H1 (cell line): ENCODE measurements around the gene TMEM181. TPM values are rescaled to one million over a fixed set of nuclear protein-coding genes. Genes with fewer than 3 reads are reported as not detected.

ENCODE experiments used
- CTCF ChIA-PET: fragments of 300-600 bp; sonication (Branson Sonifier 250); formaldehyde crosslinking; loops from one replicate; lab custom pipeline; 2021; ENCODE audit not compliant: partially characterized antibody; lab: Charles Lee
- POLR2A ChIA-PET: fragments of 300-600 bp; sonication (Branson Sonifier 250); formaldehyde crosslinking; loops from one replicate; lab custom pipeline; 2021; ENCODE audit warnings: inconsistent platforms; ENCODE audit not compliant: partially characterized antibody; lab: Charles Lee
- DNase-seq, 2 experiments: peaks; one replicate each; pipeline versions ENCODE4 v3.0.0 to v3.0.0-alpha.2; 2010 to 2022; ENCODE audit warnings: low spot score in 2 of 2, low read depth in 1 of 2, mixed read lengths in 1 of 2
- FAIRE-seq: peaks from 2 replicates; lab custom pipeline; 2011; peaks lifted over from hg19 to GRCh38; lab: Jason Lieb, UNC
- H2AFZ ChIP-seq: 2 replicates; pipeline ENCODE4 v1.8.1; 2012; ENCODE audit warnings: low read length, inconsistent platforms
- H2AK5ac ChIP-seq: 2 replicates; pipeline ENCODE4 v1.6.1; 2013; ENCODE audit warnings: low read depth, low read length
- H2BK120ac ChIP-seq: replicated peaks from 2 replicates; pipeline ENCODE3; 2013; ENCODE audit warnings: low read depth, low read length, inconsistent platforms
- H2BK12ac ChIP-seq: 2 replicates; pipeline ENCODE4 v1.6.1; 2013; ENCODE audit warnings: low read depth, low read length
- H2BK15ac ChIP-seq: 2 replicates; pipeline ENCODE4 v1.6.1; 2013; ENCODE audit warnings: low read length
- H2BK20ac ChIP-seq: 2 replicates; pipeline ENCODE4 v1.6.1; 2013; ENCODE audit warnings: low read length
- H2BK5ac ChIP-seq: 2 replicates; pipeline ENCODE4 v1.6.1; 2013; ENCODE audit warnings: low read depth, low read length
- H3K14ac ChIP-seq: 2 replicates; pipeline ENCODE4 v1.6.1; 2013; ENCODE audit warnings: inconsistent platforms; ENCODE audit not compliant: insufficient read length
- H3K18ac ChIP-seq: 2 replicates; pipeline ENCODE4 v1.6.1; 2013; ENCODE audit warnings: low read length; ENCODE audit errors: extremely low read depth
- H3K23ac ChIP-seq: 2 replicates; pipeline ENCODE4 v1.6.1; 2013; ENCODE audit warnings: inconsistent platforms; ENCODE audit not compliant: insufficient read length
- H3K23me2 ChIP-seq: 2 replicates; pipeline ENCODE4 v1.6.1; 2013; ENCODE audit warnings: low read depth, low read length
- H3K27ac ChIP-seq: 2 replicates; pipeline ENCODE4 v1.6.1; 2011; ENCODE audit warnings: low read depth, low read length, inconsistent platforms
- H3K27me3 ChIP-seq, 4 experiments: replicated peaks in 1 of 4; 1 replicate in 1 of 4; 2 replicates in 3 of 4; pipeline versions ENCODE4 v1.6.1 to v1.8.1; 2011 to 2013; ENCODE audit warnings: low read length in 3 of 4, mild to moderate bottlenecking in 3 of 4, inconsistent platforms in 2 of 4, mixed read lengths in 2 of 4, moderate library complexity in 1 of 4; ENCODE audit not compliant: control insufficient read depth in 3 of 4, insufficient read depth in 3 of 4; ENCODE audit errors: extremely low read depth in 1 of 4
- H3K36me3 ChIP-seq, 4 experiments: 2 replicates each; pipeline versions ENCODE4 v1.6.1 to v1.8.1; 2011 to 2013; ENCODE audit warnings: mild to moderate bottlenecking in 4 of 4, low read length in 3 of 4, moderate library complexity in 2 of 4, control low read depth in 1 of 4, inconsistent platforms in 1 of 4; ENCODE audit not compliant: insufficient read depth in 4 of 4, control insufficient read depth in 2 of 4
- H3K4ac ChIP-seq: replicated peaks from 2 replicates; pipeline ENCODE3; 2013; ENCODE audit warnings: low read length, low read depth, mixed read lengths, inconsistent platforms; ENCODE audit not compliant: insufficient read length
- H3K4me1 ChIP-seq, 4 experiments: replicated peaks in 1 of 4; 1 replicate in 1 of 4; 2 replicates in 3 of 4; pipeline versions ENCODE4 v1.6.1 to v1.8.1; 2011 to 2013; ENCODE audit warnings: low read length in 3 of 4, inconsistent platforms in 2 of 4, mixed read lengths in 1 of 4; ENCODE audit not compliant: insufficient read depth in 4 of 4, control insufficient read depth in 3 of 4
- H3K4me2 ChIP-seq, 2 experiments: 2 replicates each; pipeline versions ENCODE4 v1.6.1 to v1.8.1; 2011 to 2013; ENCODE audit warnings: low read depth in 2 of 2, low read length in 2 of 2, control low read depth in 1 of 2, inconsistent platforms in 1 of 2, mild to moderate bottlenecking in 1 of 2; ENCODE audit not compliant: insufficient read depth in 1 of 2
- H3K4me3 ChIP-seq, 4 experiments: fragments of 200-600, 300-600 bp in 1 of 4; sonication (generic), shearing (Covaris generic), sonication (Bioruptor Twin) in 1 of 4; 2 replicates each; pipeline versions ENCODE4 v1.5.1 to v1.8.1; 2011 to 2016; ENCODE audit warnings: low read length in 4 of 4, low read depth in 3 of 4, control low read depth in 2 of 4, inconsistent platforms in 2 of 4, mild to moderate bottlenecking in 2 of 4, mixed read lengths in 1 of 4, moderate library complexity in 1 of 4; ENCODE audit not compliant: insufficient read depth in 2 of 4; ENCODE audit errors: extremely low read depth in 1 of 4
- H3K56ac ChIP-seq: replicated peaks from 2 replicates; pipeline ENCODE3; 2013; ENCODE audit warnings: low read depth, mild to moderate bottlenecking, mixed read lengths, low read length, inconsistent platforms; ENCODE audit not compliant: insufficient read length
- H3K79me1 ChIP-seq: 2 replicates; pipeline ENCODE4 v1.6.1; 2013; ENCODE audit warnings: low read depth, low read length, control low read depth
- H3K79me2 ChIP-seq, 2 experiments: 2 replicates each; pipeline versions ENCODE4 v1.6.1 to v1.8.1; 2012 to 2013; ENCODE audit warnings: low read length in 2 of 2, mild to moderate bottlenecking in 2 of 2, inconsistent platforms in 1 of 2; ENCODE audit not compliant: insufficient read depth in 2 of 2, control insufficient read depth in 1 of 2
- H3K9ac ChIP-seq, 4 experiments: replicated peaks in 1 of 4; 1 replicate in 1 of 4; 2 replicates in 3 of 4; pipeline versions ENCODE4 v1.6.1 to v1.8.1; 2011 to 2013; ENCODE audit warnings: low read depth in 3 of 4, low read length in 3 of 4, control low read depth in 2 of 4, mild to moderate bottlenecking in 2 of 4, moderate library complexity in 2 of 4, inconsistent platforms in 1 of 4; ENCODE audit errors: extremely low read depth in 1 of 4
- H3K9me3 ChIP-seq, 2 experiments: 2 replicates each; pipeline versions ENCODE4 v1.6.1 to v1.8.1; 2012 to 2013; ENCODE audit warnings: mild to moderate bottlenecking in 2 of 2, moderate library complexity in 2 of 2, control low read depth in 1 of 2, inconsistent platforms in 1 of 2, low read depth in 1 of 2, low read length in 1 of 2, mixed read lengths in 1 of 2; ENCODE audit not compliant: insufficient read depth in 2 of 2
- H4K20me1 ChIP-seq, 2 experiments: replicated peaks in 1 of 2; 2 replicates each; pipeline versions ENCODE3 to v1.8.1; 2011 to 2013; ENCODE audit warnings: inconsistent platforms in 2 of 2, low read length in 2 of 2, mild to moderate bottlenecking in 1 of 2; ENCODE audit not compliant: insufficient read depth in 2 of 2, control insufficient read depth in 1 of 2
- H4K5ac ChIP-seq: 2 replicates; pipeline ENCODE4 v1.6.1; 2013; ENCODE audit warnings: low read length, low read depth, mixed read lengths, inconsistent platforms; ENCODE audit not compliant: insufficient read length
- H4K8ac ChIP-seq: 2 replicates; pipeline ENCODE4 v1.8.0; 2013; ENCODE audit warnings: mild to moderate bottlenecking, moderate library complexity, low read length, inconsistent platforms; ENCODE audit not compliant: insufficient read depth; ENCODE audit errors: extremely low read depth
- H4K91ac ChIP-seq: replicated peaks from 2 replicates; pipeline ENCODE3; 2013; ENCODE audit warnings: low read length, mixed read lengths, inconsistent platforms; ENCODE audit not compliant: insufficient read length
- EZH2 ChIP-seq: fragments of 200-600 bp; sonication (generic); IDR thresholded peaks from 2 replicates; pipeline ENCODE4 v1.7.1; 2012; ENCODE audit warnings: low read depth, mild to moderate bottlenecking, moderate library complexity, low read length, inconsistent platforms; ENCODE audit not compliant: severe bottlenecking
- POLR2AphosphoS5 ChIP-seq: IDR thresholded peaks from 2 replicates; pipeline ENCODE4 v1.6.1; 2011; ENCODE audit warnings: low read depth, low read length
- SAP30 ChIP-seq: fragments of 300-600 bp; sonication (generic); IDR thresholded peaks from 2 replicates; pipeline ENCODE4 v1.7.1; 2012; ENCODE audit warnings: low read length, moderate library complexity, mild to moderate bottlenecking, inconsistent platforms; ENCODE audit not compliant: insufficient read depth, insufficient replicate concordance
- SUZ12 ChIP-seq: fragments of 200-600 bp; sonication (generic); IDR thresholded peaks from 2 replicates; pipeline ENCODE4 v1.6.1; 2012; ENCODE audit warnings: mild to moderate bottlenecking, inconsistent platforms, low read length, moderate library complexity, mixed read lengths
- ZNF274 ChIP-seq: IDR thresholded peaks from 2 replicates; pipeline ENCODE4 v1.7.0; 2012; ENCODE audit warnings: low read length, borderline replicate concordance; ENCODE audit errors: extremely low read depth
- WGBS, 2 experiments: shearing (Covaris generic) in 1 of 2; methylation state at CpG; one replicate each; pipeline versions ENCODE4 v1.1.6 to v1.1.7; 2013 to 2015; ENCODE audit warnings: low lambda C conversion rate in 2 of 2, mixed read lengths in 2 of 2, inconsistent platforms in 1 of 2, low coverage in 1 of 2, missing lambda C conversion rate in 1 of 2; ENCODE audit not compliant: insufficient replicate concordance in 2 of 2, insufficient coverage in 1 of 2, insufficient read length in 1 of 2; ENCODE audit errors: extremely low coverage in 1 of 2, missing lambda C conversion rate in 1 of 2; 5-methylcytosine and 5-hydroxymethylcytosine counted together
- polyA plus RNA-seq, 7 experiments: library from polyadenylated mRNA; depleted of rRNA in 3 of 7; stranded (reverse) in 5 of 7; unstranded in 2 of 7; fragments of >200 nt in 5 of 7; fragments of 200-250 nt in 2 of 7; gene quantifications; 1 replicate in 5 of 7; 2 replicates in 1 of 7; 4 replicates in 1 of 7; pipeline versions ENCODE4 v1.2.1 to v1.2.3, GENCODE V29; 2011 to 2013; ENCODE audit warnings: missing spikeins in 2 of 7, mixed read lengths in 2 of 7
- total RNA-seq: library from RNA; stranded (reverse); fragmentation: NEBNext Ultra II Directional; extraction: Animal tissue kit (Norgen Biotek cat#: 25700); gene quantifications from 2 replicates; pipeline ENCODE4 v1.2.1, GENCODE V29; 2021

TMEM181 gene
- total and polyA plus RNA-seq, 2 of the 8 experiments (the other 6 are each of a cell fraction or from before 2014, with no cell fraction given), result 8.6 to 19.0 TPM

GRCh38 chr6:158665332-158665731, 105.4 kb downstream of the TMEM181 start:
- Histone ChIP-seq H3K23ac (no peak overlapping the region), H3K9me3 (no peaks in the 10 kb centered on the region), H2BK120ac (no peak overlapping the region), H3K4me2 (no peak overlapping the region), H4K20me1 (no peaks in the 10 kb centered on the region), H3K4ac (no peak overlapping the region), H3K4me1 (peaks cover 0 to 8% (median 4%) of the 10 kb centered on the region in 4 experiments; a peak in 4 of 7 replicates), H2BK20ac (no peak overlapping the region), H2BK12ac (no peak overlapping the region), H3K79me2 (no peaks in the 10 kb centered on the region), H2AFZ (no peak overlapping the region), H3K79me1 (no peaks in the 10 kb centered on the region), H3K4me3 (no peak overlapping the region), H3K23me2 (no peaks in the 10 kb centered on the region), H2BK15ac (no peak overlapping the region), H4K5ac (no peak overlapping the region), H4K8ac (no peak overlapping the region), H4K91ac (no peak overlapping the region), H3K14ac (no peak overlapping the region), H3K27me3 (no peaks in the 10 kb centered on the region; a peak in 1 of 7 replicates), H3K9ac (no peak overlapping the region), H2BK5ac (no peak overlapping the region), H2AK5ac (no peak overlapping the region), H3K56ac (no peak overlapping the region), H3K18ac (no peak overlapping the region), H3K36me3 (no peaks in the 10 kb centered on the region), H3K27ac (no peak overlapping the region)
- POLR2A ChIA-PET, result no interaction called here
- 91% methylated on average over 18 of the region's 18 CpGs; no CpG with 5 or more reads in 1 of the 2 experiments for WGBS, 2 experiments
- DNase-seq (no peak), FAIRE-seq (no peak)
- TF ChIP-seq ZNF274, result no peak
- no peak for TF ChIP-seq SAP30
- no peak for TF ChIP-seq POLR2AphosphoS5
- no peak for TF ChIP-seq EZH2
- TF ChIP-seq SUZ12, result no peak
- CTCF ChIA-PET, result interaction anchor here (1.2 kb wide), 2 partner anchors 10 to 471 kb away, joined by 3 to 4 read pairs; no protein-coding TSS in a partner anchor
